HG03103 (cell line): ENCODE measurements around the gene WBP2.

Source experiments
- ATAC-seq: cut with Tn5 transposase; IDR thresholded peaks from one replicate; pipeline ENCODE4 v1.9.1; 2021; ENCODE audit warnings: low read depth; ENCODE audit not compliant: unreplicated experiment

WBP2 gene

GRCh38 chr17:75855310-75856061, at the start of gene WBP2:
TSS of gene WBP2 (minus strand) at chr17:75855335. CDS start at chr17:75855297, 38 bp downstream.
- ATAC-seq = peak; percentile 78

- ATAC-seq = no peak
Observed at GRCh38 chr17:75902406-75902805, 47.3 kb upstream of the WBP2 start.

GRCh38 chr17:75901727-75902126, 46.6 kb upstream of the WBP2 start:
- no peak for ATAC-seq

- no peak for ATAC-seq
Observed at GRCh38 chr17:75900691-75901533, 45.8 kb upstream of the WBP2 start.

- no peak for ATAC-seq
Observed at GRCh38 chr17:75899767-75900468, 44.8 kb upstream of the WBP2 start.

- no peak for ATAC-seq
Observed at GRCh38 chr17:75899353-75899752, 44.2 kb upstream of the WBP2 start.

- no peak for ATAC-seq
Observed at GRCh38 chr17:75898791-75899190, 43.7 kb upstream of the WBP2 start.

- ATAC-seq = no peak
Observed at GRCh38 chr17:75898065-75898464, 42.9 kb upstream of the WBP2 start.

GRCh38 chr17:75897160-75898019, 42.3 kb upstream of the WBP2 start:
- ATAC-seq = no peak

GRCh38 chr17:75896415-75897159, 41.5 kb upstream of the WBP2 start, which contains the start of gene TRIM65:
TSS of gene TRIM65 (minus strand) at chr17:75896951. CDS start at chr17:75896937, 14 bp downstream.
- ATAC-seq = peak; percentile 48

- ATAC-seq = no peak
Observed at GRCh38 chr17:75895370-75896155, 40.4 kb upstream of the WBP2 start.

- no peak for ATAC-seq
Observed at GRCh38 chr17:75894049-75894733, 39.1 kb upstream of the WBP2 start.

GRCh38 chr17:75893305-75894048, 38.3 kb upstream of the WBP2 start:
- no peak for ATAC-seq

- no peak for ATAC-seq
Observed at GRCh38 chr17:75892556-75893224, 37.6 kb upstream of the WBP2 start.

GRCh38 chr17:75891605-75892555, 36.7 kb upstream of the WBP2 start:
- ATAC-seq = no peak
